ENCODE results near the gene TSC22D1. TPM values are rescaled to one million over a fixed set of nuclear protein-coding genes. Genes with fewer than 3 reads are reported as not detected.

The TSC22D1 gene
- total RNA-seq, 4 donors from 2014 or later: 119 to 325 (median 193) TPM

GRCh38 chr13:44435142-44435918, 140.8 kb downstream of the TSC22D1 start:
- ATAC-seq (peak; percentile 75 to 78), DNase-seq (peak; percentile 94 to 96)
- H3K27me3 ChIP-seq: no peaks in the 10 kb centered on the region
- in situ Hi-C loops (cut with MboI; ENCODE audit: low sequenced_read_pairs in 4 of 4): loop anchor here (5.0 to 25.0 kb wide), 10 partner anchors 121 to 531 kb away; no protein-coding TSS in a partner anchor
- TF ChIP-seq POLR2A (IDR thresholded peaks at IDR 0.05) (peak; percentile 76 to 93), CTCF (IDR thresholded peaks at IDR 0.05 in 4 of 5, conservative IDR thresholded peaks at IDR 0.05 in 1 of 5) (no peak)
- peaks cover 28 to 46% of the 10 kb centered on the region in 2 donors for H3K4me1 ChIP-seq
- H3K27ac ChIP-seq: peak overlapping the region; percentile 87 to 95 (median 92)
- no peaks in the 10 kb centered on the region for H3K9me3 ChIP-seq
- peak overlapping the region; percentile 79 to 85 (median 82) for H3K4me3 ChIP-seq
- intact Hi-C loops (cut with DNase I; ENCODE audit: low total_unique reads): loop anchor here (1.0 to 2.0 kb wide), 2 partner anchors 133 to 293 kb away; no protein-coding TSS in a partner anchor
- peaks cover 0 to 19% of the 10 kb centered on the region in 2 donors for H3K36me3 ChIP-seq

GRCh38 chr13:44434766-44435141, 141.4 kb downstream of the TSC22D1 start:
- TF ChIP-seq POLR2A (IDR thresholded peaks at IDR 0.05) (no peak), CTCF (IDR thresholded peaks at IDR 0.05 in 4 of 5, conservative IDR thresholded peaks at IDR 0.05 in 1 of 5) (no peak)
- H3K9me3 ChIP-seq: no peaks in the 10 kb centered on the region
- ATAC-seq: no peak
- no peak for DNase-seq
- H3K4me3 ChIP-seq: peak overlapping the region; percentile 79 to 85 (median 82)
- H3K36me3 ChIP-seq: peaks cover 0 to 19% of the 10 kb centered on the region in 2 donors
- intact Hi-C loops (cut with DNase I; ENCODE audit: low total_unique reads): loop anchor here (1.0 to 5.0 kb wide), 3 partner anchors 57 to 292 kb away; no protein-coding TSS in a partner anchor
- H3K4me1 ChIP-seq: peaks cover 22 to 41% of the 10 kb centered on the region in 2 donors
- in situ Hi-C loops (cut with MboI; ENCODE audit: low sequenced_read_pairs in 4 of 4): loop anchor here (5.0 to 25.0 kb wide), 10 partner anchors 120 to 530 kb away; no protein-coding TSS in a partner anchor
- peak overlapping the region; percentile 87 to 95 (median 92) for H3K27ac ChIP-seq
- H3K27me3 ChIP-seq: no peaks in the 10 kb centered on the region

GRCh38 chr13:44433863-44434765, 142.0 kb downstream of the TSC22D1 start:
- intact Hi-C loops (cut with DNase I; ENCODE audit: low total_unique reads): loop anchor here (2.0 to 5.0 kb wide), 2 partner anchors 57 to 131 kb away; no protein-coding TSS in a partner anchor
- in situ Hi-C loops (cut with MboI; ENCODE audit: low sequenced_read_pairs in 4 of 4): loop anchor here (10.0 to 25.0 kb wide), 7 partner anchors 119 to 529 kb away; no protein-coding TSS in a partner anchor
- peak overlapping the region; percentile 87 to 95 (median 92) for H3K27ac ChIP-seq
- no peak for ATAC-seq
- peaks cover 0 to 19% of the 10 kb centered on the region in 2 donors for H3K36me3 ChIP-seq
- H3K9me3 ChIP-seq: no peaks in the 10 kb centered on the region
- peak overlapping the region; percentile 79 to 85 (median 82) for H3K4me3 ChIP-seq
- H3K27me3 ChIP-seq: no peaks in the 10 kb centered on the region
- H3K4me1 ChIP-seq: peaks cover 16 to 34% of the 10 kb centered on the region in 2 donors
- no peak for DNase-seq
- TF ChIP-seq CTCF (IDR thresholded peaks at IDR 0.05 in 4 of 5, conservative IDR thresholded peaks at IDR 0.05 in 1 of 5): no peak
- TF ChIP-seq POLR2A (IDR thresholded peaks at IDR 0.05): no peak

GRCh38 chr13:44432650-44433049, 143.5 kb downstream of the TSC22D1 start:
- H3K4me3 ChIP-seq: peak overlapping the region in 1 of 4 donors; percentile 79
- TF ChIP-seq CTCF (IDR thresholded peaks at IDR 0.05 in 4 of 5, conservative IDR thresholded peaks at IDR 0.05 in 1 of 5) (no peak), POLR2A (IDR thresholded peaks at IDR 0.05) (no peak)

More at GRCh38 chr13:44432650-44433049, 143.5 kb downstream of the TSC22D1 start:
- intact Hi-C loops (cut with DNase I; ENCODE audit: low total_unique reads) (loop anchor here (5.0 kb wide), 1 partner anchor 55 kb away; no protein-coding TSS in a partner anchor), in situ Hi-C loops (cut with MboI; ENCODE audit: low sequenced_read_pairs in 4 of 4) (loop anchor here (10.0 to 25.0 kb wide), 7 partner anchors 118 to 528 kb away; no protein-coding TSS in a partner anchor)
- Histone ChIP-seq H3K4me1 (peaks cover 12 to 27% of the 10 kb centered on the region in 2 donors), H3K9me3 (no peaks in the 10 kb centered on the region), H3K36me3 (peaks cover 0 to 19% of the 10 kb centered on the region in 2 donors), H3K27me3 (no peaks in the 10 kb centered on the region), H3K27ac (peak overlapping the region; percentile 5 to 95 (median 92))
- DNase-seq (no peak), ATAC-seq (no peak)

All from gastrocnemius medialis (tissue), 4 donors.